PC-3 (cell line): ENCODE results near the gene MPDZ.

Experiments used
- EZH2 ChIP-seq: fragments of 300-600 bp; sonication (generic); IDR thresholded peaks from one replicate; pipeline ENCODE4 v1.6.1; 2017; ENCODE audit warnings: antibody characterized with exemption, mild to moderate bottlenecking, low read length; ENCODE audit not compliant: unreplicated experiment
- EZH2phosphoT487 ChIP-seq: fragments of 300-600 bp; sonication (generic); IDR thresholded peaks from 2 replicates; pipeline ENCODE4 v1.6.1; 2018; ENCODE audit warnings: mild to moderate bottlenecking, antibody characterized with exemption, low read length, borderline replicate concordance
- TF ChIP-seq, protein P1 (sequence below): fragments of 300-600 bp; sonication (generic); conservative IDR thresholded peaks from 2 replicates; pipeline ENCODE4 v1.5.1; 2017; ENCODE audit warnings: antibody characterized with exemption, low read depth, mild to moderate bottlenecking, low read length

DNA sequence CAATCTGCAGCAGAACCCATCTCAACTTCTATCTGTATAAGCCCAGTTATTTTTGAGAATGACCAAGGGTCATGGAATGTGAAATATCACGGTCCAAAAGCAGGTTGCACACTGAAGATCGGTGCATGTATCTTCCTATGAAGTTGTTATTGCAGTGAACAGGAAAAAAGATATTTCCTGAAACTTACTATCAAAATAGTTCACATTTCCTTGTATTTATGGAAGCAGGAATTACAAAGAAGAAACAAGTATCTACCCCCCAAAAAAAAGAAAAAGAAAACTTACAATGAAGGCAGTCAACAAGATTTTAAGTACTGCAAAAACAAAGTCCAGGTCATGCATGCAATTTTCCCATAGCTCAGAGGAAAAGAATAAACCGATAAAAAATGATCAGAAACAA, 70.0 kb downstream of the MPDZ start:
- TF ChIP-seq, protein P1, sequence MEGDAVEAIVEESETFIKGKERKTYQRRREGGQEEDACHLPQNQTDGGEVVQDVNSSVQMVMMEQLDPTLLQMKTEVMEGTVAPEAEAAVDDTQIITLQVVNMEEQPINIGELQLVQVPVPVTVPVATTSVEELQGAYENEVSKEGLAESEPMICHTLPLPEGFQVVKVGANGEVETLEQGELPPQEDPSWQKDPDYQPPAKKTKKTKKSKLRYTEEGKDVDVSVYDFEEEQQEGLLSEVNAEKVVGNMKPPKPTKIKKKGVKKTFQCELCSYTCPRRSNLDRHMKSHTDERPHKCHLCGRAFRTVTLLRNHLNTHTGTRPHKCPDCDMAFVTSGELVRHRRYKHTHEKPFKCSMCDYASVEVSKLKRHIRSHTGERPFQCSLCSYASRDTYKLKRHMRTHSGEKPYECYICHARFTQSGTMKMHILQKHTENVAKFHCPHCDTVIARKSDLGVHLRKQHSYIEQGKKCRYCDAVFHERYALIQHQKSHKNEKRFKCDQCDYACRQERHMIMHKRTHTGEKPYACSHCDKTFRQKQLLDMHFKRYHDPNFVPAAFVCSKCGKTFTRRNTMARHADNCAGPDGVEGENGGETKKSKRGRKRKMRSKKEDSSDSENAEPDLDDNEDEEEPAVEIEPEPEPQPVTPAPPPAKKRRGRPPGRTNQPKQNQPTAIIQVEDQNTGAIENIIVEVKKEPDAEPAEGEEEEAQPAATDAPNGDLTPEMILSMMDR = no peak
- no peak for TF ChIP-seq EZH2
- no peak for TF ChIP-seq EZH2phosphoT487
